SK-N-SH (cell line): ENCODE measurements around the gene FAM53C. TPM values are rescaled to one million over a fixed set of nuclear protein-coding genes. Genes with fewer than 3 reads are reported as not detected.

Source experiments
- CTCF ChIA-PET: fragments of 300-600, 350-600 bp; formaldehyde crosslinking; extraction: SDS; loops from one replicate; lab custom pipeline; 2021; lab: Yijun Ruan, JAX
- POLR2A ChIA-PET: fragments of 350-600 bp; sonication (Branson Sonifier 250); formaldehyde crosslinking; extraction: SDS; loops from one replicate; lab custom pipeline; 2020; ENCODE audit warnings: antibody characterized with exemption, inconsistent platforms; lab: Yijun Ruan, JAX
- DNase-seq: peaks from one replicate; pipeline ENCODE4 v3.0.0; 2012
- H2AFZ ChIP-seq: fragments of 200-600 bp; sonication (generic); 2 replicates; pipeline ENCODE4 v1.8.1; 2016; ENCODE audit warnings: antibody characterized with exemption, mild to moderate bottlenecking, low read depth
- H3F3A ChIP-seq: fragments of 200-600 bp; sonication (generic); replicated peaks from 2 replicates; pipeline ENCODE3; 2016; ENCODE audit warnings: antibody characterized with exemption, mild to moderate bottlenecking; ENCODE audit not compliant: insufficient read depth
- H3K27ac ChIP-seq, 2 experiments: fragments of 200-500 bp in 1 of 2; fragments of 200-600 bp in 1 of 2; sonication (Bioruptor generic) in 1 of 2; sonication (generic), shearing (Covaris generic) in 1 of 2; 2 replicates each; pipeline versions ENCODE4 v1.5.1 to v1.6.1; 2014 to 2016; ENCODE audit warnings: low read depth in 2 of 2, inconsistent platforms in 1 of 2, low read length in 1 of 2, mild to moderate bottlenecking in 1 of 2, mixed read lengths in 1 of 2
- H3K27me3 ChIP-seq: fragments of 200-600 bp; sonication (generic), shearing (Covaris generic); 2 replicates; pipeline ENCODE4 v1.6.1; 2016; ENCODE audit warnings: mixed run types; ENCODE audit not compliant: insufficient read depth
- H3K36me3 ChIP-seq, 2 experiments: fragments of 200-500 bp in 1 of 2; fragments of 200-600 bp in 1 of 2; sonication (Bioruptor generic) in 1 of 2; sonication (generic) in 1 of 2; replicated peaks in 1 of 2; 2 replicates each; pipeline versions ENCODE3 to v1.5.1; 2014 to 2016; ENCODE audit warnings: low read length in 1 of 2, mild to moderate bottlenecking in 1 of 2; ENCODE audit not compliant: insufficient read depth in 2 of 2, control insufficient read depth in 1 of 2
- H3K4me1 ChIP-seq, 2 experiments: fragments of 200-500 bp in 1 of 2; fragments of 200-600 bp in 1 of 2; sonication (Bioruptor generic) in 1 of 2; sonication (generic), shearing (Covaris generic) in 1 of 2; 2 replicates each; pipeline versions ENCODE4 v1.5.1 to v1.6.1; 2014 to 2016; ENCODE audit warnings: low read depth in 1 of 2, low read length in 1 of 2, mixed run types in 1 of 2; ENCODE audit not compliant: insufficient read depth in 2 of 2, control insufficient read depth in 1 of 2
- H3K4me2 ChIP-seq: fragments of 200-600 bp; sonication (generic), shearing (Covaris generic); 2 replicates; pipeline ENCODE4 v1.6.1; 2017; ENCODE audit warnings: mixed run types
- H3K4me3 ChIP-seq, 2 experiments: fragments of 200-500 bp in 1 of 2; fragments of 200-600 bp in 1 of 2; sonication (Bioruptor generic) in 1 of 2; sonication (generic), shearing (Covaris generic) in 1 of 2; 2 replicates each; pipeline versions ENCODE4 v1.5.1 to v1.8.1; 2014 to 2016; ENCODE audit warnings: low read depth in 2 of 2, inconsistent platforms in 1 of 2, low read length in 1 of 2, mild to moderate bottlenecking in 1 of 2, mixed read lengths in 1 of 2, moderate library complexity in 1 of 2
- H3K79me2 ChIP-seq: fragments of 200-600 bp; sonication (generic); 2 replicates; pipeline ENCODE4 v1.8.1; 2017; ENCODE audit warnings: mild to moderate bottlenecking; ENCODE audit not compliant: insufficient read depth
- H3K9ac ChIP-seq: fragments of 200-600 bp; sonication (generic); 2 replicates; pipeline ENCODE4 v1.6.1; 2017; ENCODE audit warnings: mixed run types
- H3K9me2 ChIP-seq: fragments of 200-600 bp; sonication (generic); 2 replicates; pipeline ENCODE4 v1.6.1; 2017; ENCODE audit warnings: mixed run types
- H3K9me3 ChIP-seq: fragments of 200-600 bp; sonication (generic); 2 replicates; pipeline ENCODE4 v1.6.1; 2017; ENCODE audit warnings: mixed run types, mild to moderate bottlenecking, moderate library complexity
- H4K20me1 ChIP-seq: fragments of 200-600 bp; sonication (generic); 2 replicates; pipeline ENCODE4 v1.6.1; 2017; ENCODE audit warnings: mild to moderate bottlenecking, mixed run types; ENCODE audit not compliant: insufficient read depth
- ELF1 ChIP-seq: IDR thresholded peaks from 2 replicates; pipeline ENCODE4 v1.4.0; 2012
- FOXM1 ChIP-seq: IDR thresholded peaks from 2 replicates; pipeline ENCODE4 v1.4.0; 2012; ENCODE audit warnings: low read depth, mild to moderate bottlenecking
- GATA2 ChIP-seq: sonication (generic); formaldehyde crosslinking; IDR thresholded peaks from 2 replicates; pipeline ENCODE4 v1.5.0; 2020; ENCODE audit warnings: mild to moderate bottlenecking, missing genetic modification reagents
- JUND ChIP-seq: IDR thresholded peaks from 2 replicates; pipeline ENCODE4 v1.4.0; 2012
- MAX ChIP-seq: IDR thresholded peaks from 2 replicates; pipeline ENCODE4 v1.4.0; 2012; ENCODE audit warnings: low read depth
- RCOR1 ChIP-seq: fragments of 150-350 bp; IDR thresholded peaks from 2 replicates; pipeline ENCODE4 v1.6.1; 2017; ENCODE audit warnings: antibody characterized with exemption, low read length
- REST ChIP-seq: IDR thresholded peaks from 2 replicates; pipeline ENCODE4 v1.6.1; 2012; ENCODE audit warnings: mild to moderate bottlenecking, low read depth, low read length, moderate library complexity
- RXRA ChIP-seq: IDR thresholded peaks from 2 replicates; pipeline ENCODE4 v1.4.0; 2012; ENCODE audit warnings: low read depth, mild to moderate bottlenecking, borderline replicate concordance
- SIN3A ChIP-seq: IDR thresholded peaks from 2 replicates; pipeline ENCODE4 v1.6.1; 2012; ENCODE audit warnings: low read depth, mild to moderate bottlenecking, low read length, moderate library complexity, borderline replicate concordance
- TAF1 ChIP-seq: IDR thresholded peaks from 2 replicates; pipeline ENCODE4 v1.6.1; 2012; ENCODE audit warnings: low read depth, mild to moderate bottlenecking, low read length, moderate library complexity, borderline replicate concordance
- WGBS: methylation state at CpG from one replicate; pipeline ENCODE4 v1.1.6; 2017; ENCODE audit warnings: low lambda C conversion rate; 5-methylcytosine and 5-hydroxymethylcytosine counted together
- polyA plus RNA-seq, 3 experiments: library from polyadenylated mRNA; depleted of rRNA; stranded (reverse); fragments of >200 nt; gene quantifications; 2 replicates each; pipeline ENCODE4 v1.2.3, GENCODE V29; 2012

Gene FAM53C
- polyA plus RNA-seq, 1 of the 3 experiments (the other 2 are of a cell fraction): 14.5 TPM

- H3K27ac ChIP-seq: peak overlapping the region in 1 of 2 experiments; percentile 59; a peak in 2 of 4 replicates
- no peaks in the 10 kb centered on the region for H3K9me3 ChIP-seq
- H3K79me2 ChIP-seq: peaks cover 26% of the 10 kb centered on the region
- POLR2A ChIA-PET: no interaction called here
- no peak overlapping the region for H3K4me3 ChIP-seq
- no peak overlapping the region for H2AFZ ChIP-seq
- no peaks in the 10 kb centered on the region for H3K9me2 ChIP-seq
- CTCF ChIA-PET: interaction anchor here (2.5 to 8.9 kb wide), 3 partner anchors 13 to 171 kb away, joined by 13 to 239 read pairs (median 30); partner anchors contain the start of genes CDC25C, FAM53C and KIF20A
- H3K9ac ChIP-seq: no peak overlapping the region
- H3K27me3 ChIP-seq: no peaks in the 10 kb centered on the region
- no peak overlapping the region for H3K4me2 ChIP-seq
- H3F3A ChIP-seq: peaks cover 48% of the 10 kb centered on the region
- H3K36me3 ChIP-seq: peaks cover 27 to 39% of the 10 kb centered on the region in 2 experiments
- DNase-seq: no peak
- H3K4me1 ChIP-seq: peaks cover 7 to 9% of the 10 kb centered on the region in 2 experiments; a peak in 3 of 4 replicates
- H4K20me1 ChIP-seq: peaks cover 24% of the 10 kb centered on the region
- TF ChIP-seq TAF1 (no peak), GATA2 (CRISPR knock-in tag) (no peak), REST (no peak), RXRA (no peak), ELF1 (no peak), RCOR1 (no peak), SIN3A (no peak)
These were observed 12.5 kb downstream of the FAM53C start for GRCh38 chr5:138350563-138350890.

GRCh38 chr5:138351056-138351455, 13.0 kb downstream of the FAM53C start:
- Histone ChIP-seq H3K9ac (no peak overlapping the region), H4K20me1 (peaks cover 30% of the 10 kb centered on the region), H3K4me2 (peak overlapping the region; percentile 43; the same call in 1 of the 2 replicates), H3K27me3 (no peaks in the 10 kb centered on the region), H3K4me3 (no peak overlapping the region), H3K9me3 (no peaks in the 10 kb centered on the region), H3K9me2 (no peaks in the 10 kb centered on the region), H3K36me3 (peaks cover 22 to 34% of the 10 kb centered on the region in 2 experiments), H3K79me2 (peaks cover 32% of the 10 kb centered on the region), H3F3A (peaks cover 53% of the 10 kb centered on the region), H3K4me1 (peaks cover 7 to 9% of the 10 kb centered on the region in 2 experiments; a peak in 3 of 4 replicates), H2AFZ (no peak overlapping the region), H3K27ac (peak overlapping the region in 1 of 2 experiments; percentile 59; a peak in 2 of 4 replicates)
- TF ChIP-seq FOXM1: no peak
- TF ChIP-seq JUND: peak; percentile 14; the same call in 1 of the 2 replicates
- peak; percentile 53; the same call in 1 of the 2 replicates for TF ChIP-seq MAX
- ChIA-PET CTCF (interaction anchor here (1.2 to 8.9 kb wide), 10 partner anchors 11 to 174 kb away, joined by 4 to 239 read pairs (median 13); partner anchors contain the start of genes CDC25C, FAM53C and KIF20A), POLR2A (interaction anchor here (3.0 kb wide), 1 partner anchor 13 kb away, joined by 44 read pairs; the partner anchor contains the start of gene FAM53C)
- 100% methylated on average over 1 of the region's 1 CpG for WGBS
- no peak for DNase-seq
